Hepatocyte (in vitro differentiated cells): ENCODE measurements around the gene KANK4.

ENCODE experiments used
- EZH2 ChIP-seq: fragments of 200-600 bp; sonication (generic); IDR thresholded peaks from 2 replicates; pipeline ENCODE4 v1.6.1; 2016; ENCODE audit warnings: antibody characterized with exemption, mild to moderate bottlenecking, borderline replicate concordance
- TF ChIP-seq, protein P1 (sequence below): fragments of 200-600 bp; sonication (generic); IDR thresholded peaks from 2 replicates; pipeline ENCODE4 v1.5.1; 2016; ENCODE audit warnings: antibody characterized with exemption, mild to moderate bottlenecking; ENCODE audit not compliant: poor library complexity

DNA sequence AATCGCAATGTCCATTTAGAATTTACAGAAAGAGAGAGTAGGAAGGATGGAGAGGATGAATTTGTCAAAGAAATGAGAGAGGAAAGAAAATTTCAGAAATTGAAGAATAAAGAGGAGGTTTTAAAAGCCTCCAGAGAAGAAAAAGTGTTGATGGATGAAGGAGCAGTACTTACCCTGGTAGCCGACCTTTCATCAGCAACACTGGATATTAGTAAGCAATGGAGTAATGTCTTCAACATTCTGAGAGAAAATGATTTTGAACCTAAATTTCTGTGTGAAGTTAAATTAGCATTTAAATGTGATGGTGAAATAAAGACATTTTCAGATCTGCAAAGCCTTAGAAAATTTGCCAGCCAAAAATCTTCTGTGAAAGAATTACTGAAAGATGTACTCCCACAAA, 112.0 kb downstream of the KANK4 start:
- TF ChIP-seq, protein P1, sequence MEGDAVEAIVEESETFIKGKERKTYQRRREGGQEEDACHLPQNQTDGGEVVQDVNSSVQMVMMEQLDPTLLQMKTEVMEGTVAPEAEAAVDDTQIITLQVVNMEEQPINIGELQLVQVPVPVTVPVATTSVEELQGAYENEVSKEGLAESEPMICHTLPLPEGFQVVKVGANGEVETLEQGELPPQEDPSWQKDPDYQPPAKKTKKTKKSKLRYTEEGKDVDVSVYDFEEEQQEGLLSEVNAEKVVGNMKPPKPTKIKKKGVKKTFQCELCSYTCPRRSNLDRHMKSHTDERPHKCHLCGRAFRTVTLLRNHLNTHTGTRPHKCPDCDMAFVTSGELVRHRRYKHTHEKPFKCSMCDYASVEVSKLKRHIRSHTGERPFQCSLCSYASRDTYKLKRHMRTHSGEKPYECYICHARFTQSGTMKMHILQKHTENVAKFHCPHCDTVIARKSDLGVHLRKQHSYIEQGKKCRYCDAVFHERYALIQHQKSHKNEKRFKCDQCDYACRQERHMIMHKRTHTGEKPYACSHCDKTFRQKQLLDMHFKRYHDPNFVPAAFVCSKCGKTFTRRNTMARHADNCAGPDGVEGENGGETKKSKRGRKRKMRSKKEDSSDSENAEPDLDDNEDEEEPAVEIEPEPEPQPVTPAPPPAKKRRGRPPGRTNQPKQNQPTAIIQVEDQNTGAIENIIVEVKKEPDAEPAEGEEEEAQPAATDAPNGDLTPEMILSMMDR: no peak
- TF ChIP-seq EZH2: no peak
